HG02943 (cell line): ENCODE results near the gene HES2.
"Not testable (repeated sequence)": the region's sequence is repeated elsewhere in the genome, so short reads cannot be mapped to it uniquely, and the experiment has no call there.

Source experiments
- ATAC-seq: cut with Tn5 transposase; IDR thresholded peaks from one replicate; pipeline ENCODE4 v1.9.1; 2021; ENCODE audit warnings: mild to moderate bottlenecking, low read depth, moderate library complexity; ENCODE audit not compliant: unreplicated experiment

Gene HES2

GRCh38 chr1:6419397-6419803 is 319 bp downstream of the HES2 start:
- ATAC-seq: no peak

- ATAC-seq: no peak
Measured at GRCh38 chr1:6418668-6419396, 887 bp downstream of the HES2 start.

- ATAC-seq: no peak
Measured at GRCh38 chr1:6417961-6418667, 1.6 kb downstream of the HES2 start.

DNA sequence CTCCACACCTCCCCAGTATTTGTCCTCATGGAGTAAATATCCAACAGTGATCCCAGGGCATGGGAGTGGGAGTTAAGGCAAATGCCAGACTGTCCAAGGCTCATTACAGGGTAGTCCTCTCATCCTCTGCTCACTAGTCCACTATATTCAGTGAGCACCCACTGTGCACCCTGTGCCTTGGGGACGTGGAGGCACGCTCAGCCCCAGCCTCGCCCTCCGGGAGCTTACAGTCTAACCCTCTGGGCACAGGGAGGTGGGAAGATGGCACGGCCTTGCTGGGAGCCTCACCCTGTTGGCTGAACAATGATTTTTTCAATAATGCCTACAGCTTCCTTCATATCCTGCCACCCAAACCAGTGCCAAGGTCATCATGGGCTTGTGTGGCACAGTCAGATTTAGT is 2.8 kb downstream of the HES2 start:
- no peak for ATAC-seq

DNA sequence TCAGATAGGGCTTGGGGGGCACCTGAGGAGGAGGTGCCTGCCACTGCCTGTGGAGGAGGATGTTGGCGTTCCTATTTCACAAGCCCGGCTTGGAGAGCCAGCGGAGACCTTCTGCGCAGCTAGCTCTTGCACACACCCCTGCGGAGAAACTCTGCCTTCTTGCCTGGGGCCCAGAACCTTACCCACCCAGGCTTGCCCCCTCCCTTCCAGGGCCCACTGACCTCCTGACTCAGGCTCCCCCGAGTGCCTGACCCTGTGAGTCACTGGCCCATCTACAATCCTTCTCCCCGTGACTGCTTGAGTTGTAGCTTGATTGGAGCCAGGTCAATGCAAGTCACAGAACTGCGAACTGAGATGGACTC is 3.4 kb downstream of the HES2 start:
- ATAC-seq: no peak

DNA sequence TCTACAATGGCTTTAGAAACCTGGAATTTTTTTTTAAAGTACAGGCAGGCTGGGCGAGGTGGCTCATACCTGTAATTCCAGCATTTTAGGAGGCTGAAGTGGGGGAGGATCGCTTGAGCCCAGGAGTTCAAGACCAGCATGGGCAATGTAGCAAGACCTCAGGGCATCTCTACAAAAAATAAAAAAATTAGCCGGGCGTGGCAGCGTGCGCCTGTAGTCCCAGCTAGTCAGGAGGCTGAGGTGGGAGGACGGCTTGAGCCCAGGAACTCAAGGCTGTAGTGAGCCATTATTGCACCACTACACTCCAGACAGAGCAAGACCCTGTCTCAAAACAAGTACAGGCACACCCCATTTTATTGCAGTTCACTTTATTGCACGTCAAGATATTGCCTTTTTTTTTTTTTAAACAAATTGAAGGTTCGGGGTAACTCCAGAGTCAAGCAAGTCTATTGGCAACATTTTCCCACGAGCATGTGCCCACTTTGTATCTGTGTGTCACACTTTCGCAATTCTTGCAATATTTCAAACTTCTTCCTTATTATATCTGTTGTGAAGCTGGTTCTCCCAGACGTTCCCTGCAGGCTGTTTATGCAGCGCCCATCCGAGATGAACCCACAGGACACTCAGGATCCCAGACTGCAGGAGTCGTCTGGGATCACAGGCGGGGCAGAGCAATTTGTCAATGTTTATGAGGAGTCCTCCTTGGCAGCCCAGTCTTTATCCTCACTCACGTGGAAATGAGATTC is 4.7 kb downstream of the HES2 start:
- ATAC-seq: no peak

- peak; percentile 55 for ATAC-seq
Measured at GRCh38 chr1:6414443-6414844, 5.3 kb downstream of the HES2 start.

- ATAC-seq: no peak
Measured at GRCh38 chr1:6412896-6413295, 6.8 kb downstream of the HES2 start.

GRCh38 chr1:6410248-6410893 is 9.3 kb downstream of the HES2 start:
- no peak for ATAC-seq

GRCh38 chr1:6409733-6410132 is 10.0 kb downstream of the HES2 start:
- no peak for ATAC-seq

GRCh38 chr1:6409053-6409452 is 10.7 kb downstream of the HES2 start:
- ATAC-seq: no peak

DNA sequence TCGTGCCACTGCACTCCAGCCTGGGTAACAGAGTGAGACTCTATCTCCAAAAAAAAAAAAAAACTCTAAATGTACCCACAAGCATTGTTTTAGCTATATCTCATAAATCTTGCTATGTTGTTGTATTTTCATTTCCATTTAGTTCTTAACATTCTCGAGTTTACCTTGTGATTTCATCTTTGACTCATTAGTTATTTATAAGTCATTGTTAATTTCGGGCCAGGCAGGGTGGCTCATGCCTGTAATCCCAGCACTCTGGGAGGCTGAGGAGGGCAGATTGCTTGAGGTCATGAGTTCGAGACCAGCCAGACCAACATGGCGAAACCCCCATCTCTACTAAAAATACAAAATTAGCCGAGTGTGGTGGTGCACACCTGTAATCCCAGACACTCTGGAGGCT is 11.7 kb downstream of the HES2 start:
- no peak for ATAC-seq

GRCh38 chr1:6401673-6402072 is 18.0 kb downstream of the HES2 start:
- ATAC-seq: no peak

GRCh38 chr1:6399294-6399693 is 20.4 kb downstream of the HES2 start:
- ATAC-seq: no peak

DNA sequence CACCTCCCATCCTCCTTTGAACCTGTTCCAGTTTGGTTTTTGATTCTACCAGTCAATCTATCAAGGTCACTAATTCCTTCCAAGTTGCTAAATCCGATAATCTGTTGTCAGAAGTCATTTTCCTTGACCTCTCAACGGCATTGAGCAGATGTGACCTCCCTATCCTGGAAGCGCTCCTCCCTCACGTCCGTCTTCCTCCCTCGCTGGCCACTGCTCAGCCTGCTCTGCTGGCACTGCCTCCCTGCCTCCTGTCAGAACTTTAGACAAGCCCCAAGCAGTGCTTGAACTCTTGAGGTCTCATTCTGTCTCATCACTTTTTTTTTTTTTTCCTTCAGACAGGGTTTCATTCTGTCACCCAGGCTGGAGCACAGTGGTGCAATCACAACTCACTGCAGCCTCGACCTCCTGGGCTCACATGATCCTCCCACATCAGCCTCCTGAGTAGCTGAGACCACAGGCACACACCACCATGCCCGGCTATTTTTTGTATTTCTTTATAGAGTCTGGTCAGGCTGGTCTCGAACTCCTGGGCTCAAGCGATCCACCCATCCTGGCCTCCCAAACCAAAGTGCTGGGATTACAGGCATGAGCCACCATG is 21.8 kb downstream of the HES2 start:
- ATAC-seq: no peak

DNA sequence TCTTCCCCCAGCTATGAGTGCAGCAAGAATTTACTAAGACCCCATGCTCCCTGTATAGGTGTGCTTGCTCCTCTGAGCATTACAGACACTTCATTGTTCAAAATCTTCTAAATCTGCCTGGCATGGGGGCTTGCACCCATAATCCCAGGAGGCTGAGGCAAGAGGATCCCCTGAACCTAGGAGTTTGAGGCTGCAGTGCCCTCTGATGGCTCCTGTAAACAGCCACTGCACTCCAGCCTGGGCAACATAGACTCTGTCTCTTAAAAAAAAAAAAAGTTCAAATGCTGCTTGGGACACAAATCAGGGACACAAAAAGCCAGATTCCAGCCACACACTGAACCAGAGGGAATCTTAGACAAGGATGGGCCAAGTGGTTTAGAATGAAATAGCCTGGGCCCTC is 22.7 kb downstream of the HES2 start:
- ATAC-seq: no peak

- not testable (repeated sequence) for ATAC-seq
Measured at GRCh38 chr1:6395781-6396244, 23.9 kb downstream of the HES2 start.

DNA sequence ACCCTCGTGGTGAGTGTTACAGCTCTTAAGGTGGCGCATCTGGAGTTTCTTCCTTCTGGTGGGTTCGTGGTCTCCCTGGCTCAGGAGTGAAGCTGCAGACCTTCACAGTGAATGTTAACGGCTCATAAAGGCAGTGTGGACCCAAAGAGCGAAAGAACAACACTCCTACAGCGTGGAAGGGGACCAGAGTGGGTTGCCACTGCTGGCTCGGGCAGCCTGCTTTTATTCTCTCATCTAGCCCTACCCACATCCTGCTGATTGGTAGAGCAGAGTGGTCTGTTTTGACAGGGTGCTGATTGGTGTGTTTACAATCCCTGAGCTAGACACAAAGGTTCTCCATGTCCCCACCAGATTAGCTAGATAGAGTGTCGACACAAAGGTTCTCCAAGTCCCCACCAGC is 24.6 kb downstream of the HES2 start:
- ATAC-seq: not testable (repeated sequence)

DNA sequence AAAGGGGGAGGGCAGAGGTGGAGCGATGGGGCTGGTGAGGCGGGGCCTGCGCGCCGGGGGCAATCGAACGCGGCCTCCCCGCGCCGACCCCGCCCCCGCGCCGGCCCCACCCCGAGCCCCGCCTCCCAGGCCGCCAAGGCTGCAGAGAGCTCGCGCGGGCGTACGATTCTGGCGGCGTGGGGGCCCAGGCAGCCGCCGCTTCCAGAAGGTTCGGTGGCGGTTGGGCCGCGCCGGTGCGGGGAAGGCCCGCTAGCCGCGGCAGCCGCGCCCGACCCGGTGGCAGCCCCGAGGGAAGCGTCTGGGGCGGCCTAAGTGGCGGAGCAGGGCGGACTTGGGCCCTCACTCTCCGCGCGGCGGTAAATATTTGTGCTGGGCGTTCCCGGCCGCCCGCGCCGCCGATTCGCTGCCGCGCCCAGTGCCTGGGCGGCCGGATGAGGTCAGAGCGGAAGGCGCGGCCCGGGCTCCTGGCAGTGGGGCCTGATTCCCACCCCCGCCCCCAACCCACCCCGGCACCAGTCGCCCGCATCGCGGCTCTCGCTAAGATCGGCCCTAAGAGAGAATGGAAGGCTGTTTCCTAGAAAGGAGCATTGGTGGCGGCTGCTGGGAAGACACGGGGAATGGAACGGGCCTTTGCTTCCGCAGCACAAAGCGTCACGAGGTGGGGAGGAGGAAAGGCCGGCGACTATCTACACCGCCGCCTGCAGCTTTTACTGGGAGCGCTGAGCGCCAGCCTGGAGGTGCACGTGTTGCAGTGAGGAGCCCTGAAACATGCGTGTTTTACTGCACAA is 26.1 kb downstream of the HES2 start, which contains the start of gene ACOT7:
Gene ACOT7, minus strand, starts transcription at position 368 of the 788 bp plus-strand sequence. CDS start 368 bp downstream, outside the sequence.
- ATAC-seq: peak; percentile 75
